Measurements from ENCODE around the gene PTPN14. TPM values are rescaled to one million over a fixed set of nuclear protein-coding genes. Genes with fewer than 3 reads are reported as not detected.

The PTPN14 gene
- total RNA-seq, 1 donor from 2014 or later, result 71.4 TPM

DNA sequence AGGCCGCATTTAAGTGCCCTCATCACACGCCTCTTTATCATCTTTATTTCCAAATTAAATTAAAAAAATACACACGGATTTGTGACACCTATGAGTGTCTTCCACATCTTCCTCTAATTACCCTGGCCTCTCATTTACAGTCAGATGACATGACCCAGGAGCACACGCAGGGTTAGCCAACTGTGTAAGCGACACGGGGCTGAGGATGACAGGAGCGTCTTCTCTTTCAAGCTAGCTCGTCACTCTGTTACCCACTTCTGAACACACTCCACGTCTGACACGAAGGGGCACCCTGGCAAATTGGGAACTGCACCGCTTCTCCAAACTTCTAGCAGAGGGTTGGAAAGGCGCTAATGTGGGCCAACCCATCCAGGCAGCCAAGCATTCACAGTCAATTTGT is 158.3 kb downstream of the PTPN14 start:
- Mint-ChIP-seq H3K27me3 (ENCODE audit: low read depth) (no peaks in the 10 kb centered on the region), H3K4me1 (ENCODE audit: low read depth) (peaks cover 46% of the 10 kb centered on the region), H3K4me3 (ENCODE audit: low read depth) (no peak overlapping the region), H3K36me3 (ENCODE audit: low read depth) (peaks cover 89% of the 10 kb centered on the region), H3K27ac (no peak overlapping the region), H3K9me3 (peaks cover 19% of the 10 kb centered on the region)
- DNase-seq (ENCODE audit: low spot score), result no peak
- intact Hi-C loops (cut with micrococcal nuclease), result no loop called here

DNA sequence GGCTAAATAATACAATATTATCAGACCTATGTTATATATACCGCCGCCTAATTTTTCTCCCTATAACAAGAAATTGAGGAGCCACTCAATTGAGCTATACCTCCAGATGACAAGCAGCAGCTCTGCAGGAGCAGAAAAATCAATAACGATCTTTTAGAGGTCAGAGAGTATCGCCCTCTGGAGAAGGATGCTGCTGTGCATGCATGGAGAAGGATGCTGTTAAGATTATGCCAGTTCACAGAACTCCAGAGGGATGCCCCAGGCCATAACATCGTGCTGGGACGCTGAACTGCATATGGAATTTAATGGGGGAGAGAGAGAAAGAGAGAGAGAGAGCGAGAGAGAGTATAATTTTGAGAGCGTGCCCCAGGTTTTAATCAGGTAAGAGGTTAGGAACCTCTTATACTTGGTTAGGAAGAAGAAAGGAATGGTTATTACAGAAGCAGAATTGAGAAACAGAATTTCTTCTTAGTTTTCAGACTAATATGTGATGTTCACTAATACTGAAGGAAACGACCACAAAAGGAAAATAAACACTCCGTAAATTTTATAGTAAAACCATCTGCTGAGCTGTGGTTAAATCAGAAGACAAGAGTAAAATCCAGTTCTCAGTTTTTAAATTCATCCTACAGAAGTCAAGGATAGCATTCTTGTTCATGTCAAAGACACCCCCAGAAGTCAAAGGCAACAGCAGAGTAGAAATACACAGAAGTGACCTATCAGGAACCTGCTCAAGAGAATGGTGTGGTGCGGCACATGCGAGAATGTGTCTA is 159.3 kb downstream of the PTPN14 start:
- H3K9me3 Mint-ChIP-seq, result peaks cover 9% of the 10 kb centered on the region
- no peak overlapping the region for H3K27ac Mint-ChIP-seq
- no peaks in the 10 kb centered on the region for H3K27me3 Mint-ChIP-seq (ENCODE audit: low read depth)
- peaks cover 82% of the 10 kb centered on the region for H3K36me3 Mint-ChIP-seq (ENCODE audit: low read depth)
- peaks cover 41% of the 10 kb centered on the region for H3K4me1 Mint-ChIP-seq (ENCODE audit: low read depth)
- no peak for DNase-seq (ENCODE audit: low spot score)
- intact Hi-C loops (cut with micrococcal nuclease), result no loop called here
- H3K4me3 Mint-ChIP-seq (ENCODE audit: low read depth), result no peak overlapping the region

DNA sequence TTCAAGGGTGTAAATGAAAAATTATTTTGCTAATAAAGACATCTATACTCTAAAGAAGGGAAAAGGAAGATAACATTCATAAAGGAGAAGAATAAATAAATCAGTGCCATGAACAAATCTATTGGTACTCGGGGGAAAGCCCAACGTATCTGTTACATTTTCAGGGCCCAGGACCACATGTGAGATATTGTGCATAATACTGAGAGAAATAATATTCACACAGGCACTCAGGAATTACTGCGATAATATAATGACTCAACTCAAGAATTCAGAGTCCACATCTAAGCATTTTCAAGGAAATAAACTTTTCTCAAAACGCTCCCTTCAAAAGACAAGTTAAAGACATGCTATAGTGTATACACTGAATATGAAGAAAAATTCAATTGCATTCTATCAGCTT is 161.7 kb downstream of the PTPN14 start:
- no peaks in the 10 kb centered on the region for H3K9me3 Mint-ChIP-seq
- peak overlapping the region; percentile 53 for H3K27ac Mint-ChIP-seq
- no peak for DNase-seq (ENCODE audit: low spot score)
- H3K4me3 Mint-ChIP-seq (ENCODE audit: low read depth), result no peak overlapping the region
- peaks cover 79% of the 10 kb centered on the region for H3K36me3 Mint-ChIP-seq (ENCODE audit: low read depth)
- H3K4me1 Mint-ChIP-seq (ENCODE audit: low read depth), result peaks cover 47% of the 10 kb centered on the region
- no peaks in the 10 kb centered on the region for H3K27me3 Mint-ChIP-seq (ENCODE audit: low read depth)
- intact Hi-C loops (cut with micrococcal nuclease), result loop anchor here (2.0 to 5.0 kb wide), 2 partner anchors 38 to 195 kb away; no protein-coding TSS in a partner anchor

DNA sequence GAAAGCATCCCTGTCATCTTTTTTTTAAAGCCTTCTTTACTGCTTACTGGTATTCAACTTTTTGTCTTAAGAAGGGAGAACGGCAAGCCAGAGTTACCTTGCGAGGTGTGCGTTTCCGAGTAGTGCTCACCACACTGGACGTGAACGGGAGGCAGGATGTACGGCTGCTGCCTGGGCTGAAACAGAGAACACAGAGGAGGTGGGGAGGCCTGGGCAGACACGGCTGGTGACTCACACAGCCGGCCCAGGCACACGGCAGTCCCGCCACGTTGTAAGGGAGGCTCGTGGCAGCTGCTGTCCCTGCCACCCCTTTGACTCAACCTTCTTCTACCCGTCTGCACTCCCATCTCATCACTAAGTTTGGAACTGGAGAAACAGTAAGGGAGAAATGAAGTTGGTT is 164.7 kb downstream of the PTPN14 start:
- Mint-ChIP-seq H3K4me1 (ENCODE audit: low read depth) (peaks cover 58% of the 10 kb centered on the region), H3K27me3 (ENCODE audit: low read depth) (no peaks in the 10 kb centered on the region), H3K27ac (peak overlapping the region; percentile 92), H3K9me3 (no peaks in the 10 kb centered on the region), H3K36me3 (ENCODE audit: low read depth) (peaks cover 80% of the 10 kb centered on the region), H3K4me3 (ENCODE audit: low read depth) (peak overlapping the region; percentile 55)
- DNase-seq (ENCODE audit: low spot score), result peak; percentile 41
- intact Hi-C loops (cut with micrococcal nuclease), result loop anchor here (5.0 kb wide), 1 partner anchor 41 kb away; no protein-coding TSS in a partner anchor

DNA sequence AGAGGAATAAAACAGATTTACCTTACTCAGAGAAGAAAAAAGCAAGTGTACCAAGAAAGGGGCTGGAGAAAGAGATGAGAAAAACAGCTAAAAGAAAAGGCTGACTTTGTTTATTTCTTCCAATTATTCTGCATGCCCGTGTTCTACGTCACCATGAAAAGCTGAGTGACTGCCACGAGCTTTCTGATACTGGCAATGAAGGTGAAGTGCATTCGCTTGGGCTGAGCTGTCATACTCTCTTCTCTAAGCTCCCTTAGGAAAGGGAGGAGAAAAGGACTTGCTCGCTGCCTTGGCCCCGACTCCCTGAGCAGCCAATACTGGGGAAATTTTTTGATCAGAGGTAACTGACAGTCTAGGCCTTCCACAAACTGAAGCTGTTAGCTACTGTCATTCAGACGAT is 165.1 kb downstream of the PTPN14 start:
- Mint-ChIP-seq H3K4me3 (ENCODE audit: low read depth) (peak overlapping the region; percentile 55), H3K4me1 (ENCODE audit: low read depth) (peaks cover 61% of the 10 kb centered on the region), H3K27ac (peak overlapping the region; percentile 92), H3K27me3 (ENCODE audit: low read depth) (no peaks in the 10 kb centered on the region), H3K9me3 (no peaks in the 10 kb centered on the region), H3K36me3 (ENCODE audit: low read depth) (peaks cover 81% of the 10 kb centered on the region)
- intact Hi-C loops (cut with micrococcal nuclease), result loop anchor here (5.0 kb wide), 1 partner anchor 41 kb away; no protein-coding TSS in a partner anchor
- no peak for DNase-seq (ENCODE audit: low spot score)

DNA sequence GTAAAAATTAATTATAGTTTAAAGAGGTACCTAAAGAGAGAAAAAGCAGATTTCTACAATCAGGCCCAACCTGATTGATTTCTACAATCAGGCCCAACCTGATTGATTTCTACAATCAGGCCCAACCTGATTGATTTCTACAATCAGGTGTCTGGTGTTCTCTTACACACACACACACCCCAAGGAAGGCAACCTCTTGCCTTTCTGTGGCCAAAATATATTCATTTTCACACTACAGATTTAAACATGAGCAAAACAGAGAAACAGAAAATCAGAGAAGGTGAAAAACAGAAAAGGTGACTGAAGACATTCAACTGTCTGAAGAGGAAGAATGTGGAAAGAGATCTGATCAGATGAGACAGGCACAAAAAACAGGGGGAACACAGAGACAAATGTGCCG is 166.0 kb downstream of the PTPN14 start:
- intact Hi-C loops (cut with micrococcal nuclease), result loop anchor here (1.0 to 5.0 kb wide), 3 partner anchors 42 to 65 kb away; no protein-coding TSS in a partner anchor
- Mint-ChIP-seq H3K9me3 (no peaks in the 10 kb centered on the region), H3K27me3 (ENCODE audit: low read depth) (no peaks in the 10 kb centered on the region), H3K27ac (peak overlapping the region; percentile 83), H3K4me3 (ENCODE audit: low read depth) (peak overlapping the region; percentile 62), H3K36me3 (ENCODE audit: low read depth) (peaks cover 85% of the 10 kb centered on the region), H3K4me1 (ENCODE audit: low read depth) (peaks cover 65% of the 10 kb centered on the region)
- no peak for DNase-seq (ENCODE audit: low spot score)

DNA sequence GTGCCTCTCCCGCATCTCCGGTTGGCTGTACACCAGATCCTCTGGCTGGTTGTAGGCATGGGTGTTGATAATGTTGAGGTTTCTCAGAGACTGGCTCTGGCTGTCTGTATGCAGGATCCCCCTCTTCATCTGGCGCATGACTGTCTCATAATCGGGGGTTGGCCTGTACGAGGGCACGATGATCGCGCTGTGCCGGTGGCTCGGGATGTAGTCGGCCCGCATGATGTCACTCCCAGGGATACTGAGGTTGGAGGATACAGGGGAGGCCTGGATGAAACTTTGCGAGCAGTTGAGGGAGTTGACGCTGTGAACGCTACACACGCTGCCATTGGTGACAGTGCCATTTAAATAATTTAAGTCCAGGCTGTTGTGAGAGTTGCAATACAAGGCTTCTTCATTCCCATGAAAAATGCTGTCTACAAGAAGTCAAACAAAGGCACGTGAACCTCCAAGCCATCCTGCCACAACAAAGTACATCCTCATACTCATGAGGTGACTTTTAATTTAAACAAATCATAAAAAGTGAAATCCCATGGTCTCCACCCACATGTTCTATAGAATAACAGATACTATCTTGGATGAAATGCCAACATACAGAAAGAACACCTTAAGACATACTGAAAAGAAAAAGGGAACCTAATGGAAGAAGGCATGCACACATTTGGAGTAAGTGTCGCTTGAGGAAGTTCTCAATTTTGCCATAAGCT is 166.9 kb downstream of the PTPN14 start:
- peak overlapping the region; percentile 83 for H3K27ac Mint-ChIP-seq
- H3K4me1 Mint-ChIP-seq (ENCODE audit: low read depth), result peaks cover 61% of the 10 kb centered on the region
- DNase-seq (ENCODE audit: low spot score), result no peak
- no peaks in the 10 kb centered on the region for H3K9me3 Mint-ChIP-seq
- peak overlapping the region; percentile 37 for H3K4me3 Mint-ChIP-seq (ENCODE audit: low read depth)
- peaks cover 85% of the 10 kb centered on the region for H3K36me3 Mint-ChIP-seq (ENCODE audit: low read depth)
- intact Hi-C loops (cut with micrococcal nuclease), result loop anchor here (1.0 to 5.0 kb wide), 3 partner anchors 43 to 66 kb away; no protein-coding TSS in a partner anchor
- H3K27me3 Mint-ChIP-seq (ENCODE audit: low read depth), result no peaks in the 10 kb centered on the region

DNA sequence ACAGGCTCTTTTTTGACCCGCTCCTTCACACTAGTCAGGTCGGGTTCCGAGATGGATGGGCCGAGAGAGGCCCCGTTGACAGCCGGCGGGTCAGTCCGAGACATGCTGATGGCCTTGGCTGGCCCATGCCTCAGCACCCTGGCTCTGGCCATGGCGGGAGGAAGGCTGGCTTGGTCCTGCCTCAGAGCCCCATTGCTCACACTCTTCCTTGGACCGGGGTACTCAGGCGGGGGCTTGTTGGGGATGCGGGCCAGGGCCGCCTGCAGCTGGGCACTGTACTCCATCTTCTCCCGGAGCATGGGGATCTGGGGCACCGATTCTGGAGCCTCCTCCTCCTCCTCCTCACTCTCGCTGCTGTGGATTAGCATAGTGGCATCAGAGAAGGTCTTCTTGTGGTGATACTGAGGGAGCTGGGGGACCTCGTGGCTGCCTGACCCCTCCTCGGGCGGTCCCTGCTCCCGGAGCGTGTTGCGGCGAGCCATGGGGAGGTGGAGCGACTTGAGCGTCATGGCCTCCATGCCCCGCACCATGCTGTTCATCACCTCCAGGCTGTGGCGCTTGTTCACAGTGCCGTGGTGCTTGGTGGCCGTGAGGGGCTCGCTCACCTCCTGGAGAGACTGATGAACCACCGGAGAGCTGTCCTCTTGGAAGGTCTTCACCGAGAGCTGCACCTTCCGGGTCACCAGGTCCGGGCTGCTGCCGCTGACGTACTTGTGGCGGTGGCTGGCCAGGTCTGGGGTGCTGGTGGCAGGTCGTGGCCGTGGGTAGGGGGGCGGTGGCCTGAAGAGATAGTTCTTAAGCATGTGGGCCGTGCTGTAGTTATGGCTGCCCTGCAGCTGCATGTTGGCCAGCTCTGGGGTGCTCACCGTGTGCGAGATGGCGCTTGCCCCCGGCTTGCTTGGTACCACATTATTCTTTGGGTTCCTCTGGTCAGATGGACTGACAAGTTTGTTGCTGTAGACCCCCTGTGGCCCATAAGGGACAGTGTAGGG is 167.7 kb downstream of the PTPN14 start:
- H3K9me3 Mint-ChIP-seq, result no peaks in the 10 kb centered on the region
- H3K4me3 Mint-ChIP-seq (ENCODE audit: low read depth), result no peak overlapping the region
- DNase-seq (ENCODE audit: low spot score), result no peak
- H3K4me1 Mint-ChIP-seq (ENCODE audit: low read depth), result peaks cover 61% of the 10 kb centered on the region
- peak overlapping the region; percentile 83 for H3K27ac Mint-ChIP-seq
- intact Hi-C loops (cut with micrococcal nuclease), result loop anchor here (2.0 kb wide), 1 partner anchor 67 kb away; no protein-coding TSS in a partner anchor
- H3K27me3 Mint-ChIP-seq (ENCODE audit: low read depth), result no peaks in the 10 kb centered on the region
- peaks cover 86% of the 10 kb centered on the region for H3K36me3 Mint-ChIP-seq (ENCODE audit: low read depth)

DNA sequence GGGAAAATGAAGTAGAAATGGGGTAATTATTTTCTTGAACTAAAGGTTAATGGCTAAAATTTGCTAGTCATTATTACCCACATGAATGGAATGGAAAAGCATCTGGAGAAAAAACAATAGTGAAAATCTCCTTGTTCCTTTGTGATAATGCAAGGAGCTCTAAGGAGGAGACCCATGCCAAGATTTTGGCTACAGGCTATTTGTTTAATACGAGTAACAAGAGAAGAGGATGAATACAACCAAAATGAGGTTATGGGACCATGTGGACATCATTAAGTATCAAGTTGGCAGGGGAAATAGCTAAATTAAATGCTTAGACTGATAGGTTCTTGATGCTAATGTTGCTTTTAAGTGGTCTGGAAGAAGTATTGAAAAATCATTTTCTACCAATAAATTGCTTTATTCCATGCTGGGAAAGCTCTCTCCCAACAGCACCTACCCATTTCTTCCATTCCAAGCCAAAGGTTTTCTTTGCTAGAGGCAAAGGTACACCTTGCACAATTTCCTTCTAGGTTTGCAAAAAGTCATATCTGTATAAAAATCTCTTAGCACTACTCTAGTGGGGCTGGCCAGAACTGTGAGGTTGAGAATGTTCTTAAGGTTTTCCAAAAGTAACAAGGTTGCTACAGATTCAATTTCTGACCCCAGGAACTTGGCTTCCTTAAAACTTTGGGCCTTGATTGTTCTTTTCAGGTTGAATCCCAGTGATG is 170.3 kb downstream of the PTPN14 start:
- no peak for DNase-seq (ENCODE audit: low spot score)
- no peak overlapping the region for H3K4me3 Mint-ChIP-seq (ENCODE audit: low read depth)
- no peaks in the 10 kb centered on the region for H3K27me3 Mint-ChIP-seq (ENCODE audit: low read depth)
- peak overlapping the region; percentile 67 for H3K27ac Mint-ChIP-seq
- no peaks in the 10 kb centered on the region for H3K9me3 Mint-ChIP-seq
- H3K4me1 Mint-ChIP-seq (ENCODE audit: low read depth), result peaks cover 53% of the 10 kb centered on the region
- peaks cover 89% of the 10 kb centered on the region for H3K36me3 Mint-ChIP-seq (ENCODE audit: low read depth)
- intact Hi-C loops (cut with micrococcal nuclease), result no loop called here

DNA sequence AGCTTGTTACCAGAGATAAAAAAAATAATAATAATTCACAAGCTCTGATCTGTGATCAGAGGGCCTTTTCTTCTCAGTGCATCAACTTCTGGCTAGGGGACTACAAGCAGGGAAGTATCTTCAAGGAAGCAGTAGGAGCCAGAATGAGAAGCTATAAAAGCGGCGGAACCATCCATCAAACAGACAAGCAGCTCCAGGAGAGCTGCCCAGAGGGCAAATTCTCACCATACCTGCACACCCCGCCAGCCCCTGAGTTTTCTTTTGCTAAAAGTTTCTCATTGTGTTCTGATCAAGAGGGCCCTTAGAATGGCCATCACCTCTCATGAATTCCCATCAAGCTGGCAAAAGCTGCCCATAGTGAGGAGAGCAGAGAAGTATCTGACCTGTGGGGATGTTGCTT is 171.0 kb downstream of the PTPN14 start:
- Mint-ChIP-seq H3K4me3 (ENCODE audit: low read depth) (no peak overlapping the region), H3K4me1 (ENCODE audit: low read depth) (peaks cover 51% of the 10 kb centered on the region), H3K27me3 (ENCODE audit: low read depth) (no peaks in the 10 kb centered on the region), H3K27ac (peak overlapping the region; percentile 67), H3K36me3 (ENCODE audit: low read depth) (peaks cover 91% of the 10 kb centered on the region), H3K9me3 (no peaks in the 10 kb centered on the region)
- DNase-seq (ENCODE audit: low spot score), result no peak
- intact Hi-C loops (cut with micrococcal nuclease), result no loop called here

DNA sequence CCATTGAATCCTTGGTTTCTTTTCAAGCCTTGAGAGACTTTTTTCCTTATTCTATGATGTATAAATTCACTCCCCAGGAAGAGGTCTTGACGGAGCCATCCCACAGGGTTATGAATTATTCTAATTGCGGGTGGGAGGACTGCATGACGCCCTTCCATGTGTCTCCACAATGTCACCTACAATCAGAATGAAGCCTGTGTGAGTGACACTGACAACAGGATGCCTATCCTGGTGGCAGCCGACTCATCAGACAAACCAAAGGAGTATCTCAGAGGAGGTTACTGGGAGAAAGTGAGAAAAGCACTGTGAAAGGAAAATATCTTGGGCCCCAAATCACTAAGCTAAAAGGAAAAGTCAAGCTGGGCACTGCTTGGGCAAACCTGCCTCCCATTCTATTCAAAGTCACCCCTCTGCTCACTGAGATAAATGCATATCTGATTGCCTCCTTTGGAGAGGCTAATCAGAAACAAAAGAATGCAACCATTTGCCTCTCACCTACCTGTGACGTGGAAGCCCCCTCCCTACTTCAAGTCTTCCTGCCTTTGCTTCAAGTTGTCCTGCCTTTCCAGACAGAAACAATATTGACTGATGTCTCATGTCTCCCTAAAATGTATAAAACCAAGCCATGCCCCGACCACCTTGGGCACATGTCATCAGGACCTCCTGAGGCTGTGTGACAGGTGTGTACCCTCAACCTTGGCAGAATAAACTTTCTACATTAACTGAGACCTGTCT is 172.0 kb downstream of the PTPN14 start:
- H3K36me3 Mint-ChIP-seq (ENCODE audit: low read depth), result peaks cover 88% of the 10 kb centered on the region
- intact Hi-C loops (cut with micrococcal nuclease), result no loop called here
- H3K27ac Mint-ChIP-seq, result no peak overlapping the region
- H3K9me3 Mint-ChIP-seq, result no peaks in the 10 kb centered on the region
- H3K27me3 Mint-ChIP-seq (ENCODE audit: low read depth), result no peaks in the 10 kb centered on the region
- peaks cover 41% of the 10 kb centered on the region for H3K4me1 Mint-ChIP-seq (ENCODE audit: low read depth)
- H3K4me3 Mint-ChIP-seq (ENCODE audit: low read depth), result no peak overlapping the region
- no peak for DNase-seq (ENCODE audit: low spot score)

Measured in activated T-helper 2 cell treated with anti-CD3 and anti-CD28 coated beads, Interferon-gamma antibody, Interleukin-2, Interleukin-4, amounts not matched to agents 10 μg/mL and 5 μg/mL and 100 μg/mL, durations not matched to agents 14 hours and 24 hours and 36 hours (primary cell).